Measurements from ENCODE around the gene LTB4R.

The LTB4R gene

GRCh38 chr14:24278424-24278823, 32.9 kb upstream of the LTB4R start:
- DNase-seq (ENCODE audit: low read depth in 2 of 2) = no peak

GRCh38 chr14:24279301-24280186, 31.8 kb upstream of the LTB4R start:
- DNase-seq (ENCODE audit: low read depth in 2 of 2) = peak in 1 of 2 donors; percentile 40

GRCh38 chr14:24280797-24281460, 30.4 kb upstream of the LTB4R start:
- DNase-seq (ENCODE audit: low read depth in 2 of 2) = no peak

GRCh38 chr14:24281636-24282035, 29.7 kb upstream of the LTB4R start:
- DNase-seq (ENCODE audit: low read depth in 2 of 2) = no peak

- no peak for DNase-seq (ENCODE audit: low read depth in 2 of 2)
These were observed 28.6 kb upstream of the LTB4R start for GRCh38 chr14:24282736-24283135.

GRCh38 chr14:24283796-24284460, 27.4 kb upstream of the LTB4R start:
- DNase-seq (ENCODE audit: low read depth in 2 of 2) = no peak

- no peak for DNase-seq (ENCODE audit: low read depth in 2 of 2)
These were observed 26.7 kb upstream of the LTB4R start for GRCh38 chr14:24284501-24285035.

- no peak for DNase-seq (ENCODE audit: low read depth in 2 of 2)
These were observed 26.0 kb upstream of the LTB4R start for GRCh38 chr14:24285351-24285750.

- no peak for DNase-seq (ENCODE audit: low read depth in 2 of 2)
These were observed 24.3 kb upstream of the LTB4R start for GRCh38 chr14:24286996-24287395.

- peak; percentile 53 to 64 for DNase-seq (ENCODE audit: low read depth in 2 of 2)
These were observed 21.5 kb upstream of the LTB4R start for GRCh38 chr14:24289649-24290280.

GRCh38 chr14:24290746-24291145, 20.6 kb upstream of the LTB4R start:
- DNase-seq (ENCODE audit: low read depth in 2 of 2) = no peak

GRCh38 chr14:24291446-24292117, 19.7 kb upstream of the LTB4R start:
- DNase-seq (ENCODE audit: low read depth in 2 of 2) = no peak

- no peak for DNase-seq (ENCODE audit: low read depth in 2 of 2)
These were observed 19.0 kb upstream of the LTB4R start for GRCh38 chr14:24292118-24292807.

- no peak for DNase-seq (ENCODE audit: low read depth in 2 of 2)
These were observed 17.8 kb upstream of the LTB4R start for GRCh38 chr14:24293525-24293924.

GRCh38 chr14:24296341-24297157, 14.8 kb upstream of the LTB4R start:
- peak; percentile 52 to 66 for DNase-seq (ENCODE audit: low read depth in 2 of 2)

- DNase-seq (ENCODE audit: low read depth in 2 of 2) = no peak
These were observed 13.9 kb upstream of the LTB4R start for GRCh38 chr14:24297190-24297964.

- no peak for DNase-seq (ENCODE audit: low read depth in 2 of 2)
These were observed 12.4 kb upstream of the LTB4R start for GRCh38 chr14:24298892-24299254.

GRCh38 chr14:24299255-24300191, 11.8 kb upstream of the LTB4R start, which contains the start of the genes DHRS1 and NOP9:
TSS of gene DHRS1 (minus strand) at chr14:24299780. CDS start at chr14:24299106, 674 bp downstream.
TSS of gene NOP9 (plus strand) at chr14:24299850. CDS start at chr14:24299955, 105 bp downstream.
- peak; percentile 88 to 94 for DNase-seq (ENCODE audit: low read depth in 2 of 2)

All from stimulated activated CD4-positive, alpha-beta T cell treated with anti-CD3 and anti-CD28 coated beads, Interleukin-4, amount 100 ng/mL, for 48 hours (primary cell).